ENCODE data around the gene SLC2A14.

- TF ChIP-seq GATA2 (IDR thresholded peaks at IDR 0.05; ENCODE audit: low read depth, low read length) (no peak), GATA3 (IDR thresholded peaks at IDR 0.05; ENCODE audit: low read depth, low read length) (no peak)
These were observed 91.4 kb downstream of the SLC2A14 start for GRCh38 chr12:7781274-7781673.

Measured in SH-SY5Y (cell line).